ENCODE measurements around the gene SORBS1. TPM values are rescaled to one million over a fixed set of nuclear protein-coding genes. Genes with fewer than 3 reads are reported as not detected.

Gene SORBS1
- total RNA-seq, 6 experiments from 2014 or later = 0.05 to 0.26 (median 0.18) TPM

GRCh38 chr10:95408148-95408960 is 152.8 kb downstream of the SORBS1 start:
- H3K4me1 Mint-ChIP-seq (ENCODE audit: low read depth) = no peaks in the 10 kb centered on the region
- no peak for TF ChIP-seq CTCF (IDR thresholded peaks at IDR 0.05)
- H3K27me3 Mint-ChIP-seq (ENCODE audit: insufficient read depth) = peaks cover 7% of the 10 kb centered on the region
- no peak for DNase-seq
- no peak overlapping the region for H3K27ac Mint-ChIP-seq
- H3K9me3 Mint-ChIP-seq = no peaks in the 10 kb centered on the region
- no peaks in the 10 kb centered on the region for H3K36me3 Mint-ChIP-seq (ENCODE audit: low read depth)
- H3K4me3 Mint-ChIP-seq = no peak overlapping the region

- TF ChIP-seq CTCF (IDR thresholded peaks at IDR 0.05) = no peak
- no peaks in the 10 kb centered on the region for H3K9me3 Mint-ChIP-seq
Observed at GRCh38 chr10:95407546-95407945, 153.6 kb downstream of the SORBS1 start.

GRCh38 chr10:95406651-95407280 is 154.4 kb downstream of the SORBS1 start:
- Mint-ChIP-seq H3K36me3 (ENCODE audit: low read depth) (no peaks in the 10 kb centered on the region), H3K4me1 (ENCODE audit: low read depth) (no peaks in the 10 kb centered on the region), H3K4me3 (no peak overlapping the region), H3K27ac (no peak overlapping the region), H3K9me3 (no peaks in the 10 kb centered on the region), H3K27me3 (ENCODE audit: insufficient read depth) (peaks cover 2% of the 10 kb centered on the region)
- no peak for DNase-seq
- no peak for TF ChIP-seq CTCF (IDR thresholded peaks at IDR 0.05)

More at GRCh38 chr10:95407546-95407945, 153.6 kb downstream of the SORBS1 start:
- H3K27ac Mint-ChIP-seq = no peak overlapping the region
- DNase-seq = no peak
- H3K36me3 Mint-ChIP-seq (ENCODE audit: low read depth) = no peaks in the 10 kb centered on the region
- peaks cover 2% of the 10 kb centered on the region for H3K27me3 Mint-ChIP-seq (ENCODE audit: insufficient read depth)
- H3K4me1 Mint-ChIP-seq (ENCODE audit: low read depth) = no peaks in the 10 kb centered on the region
- H3K4me3 Mint-ChIP-seq = no peak overlapping the region

- peaks cover 2% of the 10 kb centered on the region for H3K27me3 Mint-ChIP-seq (ENCODE audit: insufficient read depth)
- H3K4me1 Mint-ChIP-seq (ENCODE audit: low read depth) = no peaks in the 10 kb centered on the region
- no peaks in the 10 kb centered on the region for H3K9me3 Mint-ChIP-seq
- no peak overlapping the region for H3K27ac Mint-ChIP-seq
- DNase-seq = no peak
- TF ChIP-seq CTCF (IDR thresholded peaks at IDR 0.05) = no peak
- no peak overlapping the region for H3K4me3 Mint-ChIP-seq
- no peaks in the 10 kb centered on the region for H3K36me3 Mint-ChIP-seq (ENCODE audit: low read depth)
Observed at GRCh38 chr10:95405655-95406054, 155.5 kb downstream of the SORBS1 start.

GRCh38 chr10:95404864-95405263 is 156.3 kb downstream of the SORBS1 start:
- Mint-ChIP-seq H3K27me3 (ENCODE audit: insufficient read depth) (peaks cover 2% of the 10 kb centered on the region), H3K4me3 (no peak overlapping the region), H3K4me1 (ENCODE audit: low read depth) (no peaks in the 10 kb centered on the region), H3K36me3 (ENCODE audit: low read depth) (no peaks in the 10 kb centered on the region), H3K9me3 (no peaks in the 10 kb centered on the region), H3K27ac (no peak overlapping the region)
- no peak for DNase-seq
- no peak for TF ChIP-seq CTCF (IDR thresholded peaks at IDR 0.05)

Measured in HFFc6 (cell line).